Activated CD4-positive, alpha-beta memory T cell treated with anti-CD3 and anti-CD28 coated beads for 36 hours (primary cell): ENCODE measurements around the gene OXTR. TPM values are rescaled to one million over a fixed set of nuclear protein-coding genes. Genes with fewer than 3 reads are reported as not detected.
A peak's percentile ranks its signal among the peaks of the same experiment; 100 is the strongest.

Source experiments
- CTCF ChIA-PET: fragments of 350-600 bp; sonication (Branson Sonifier 250); formaldehyde crosslinking; loops from one replicate; lab custom pipeline; 2021; ENCODE audit warnings: antibody characterized with exemption, inconsistent platforms; lab: Charles Lee
- POLR2A ChIA-PET: fragments of 350-600 bp; sonication (Branson Sonifier 250); formaldehyde crosslinking; loops from one replicate; lab custom pipeline; 2021; ENCODE audit warnings: antibody characterized with exemption; lab: Charles Lee
- DNase-seq: peaks from one replicate; pipeline ENCODE4 v3.0.0-alpha.2; 2020
- H3K27ac Mint-ChIP-seq: one replicate; pipeline ENCODE4 v1.8.0; 2021; ENCODE audit warnings: mixed read lengths
- H3K27me3 Mint-ChIP-seq: one replicate; pipeline ENCODE4 v1.8.0; 2021; ENCODE audit warnings: mixed read lengths
- H3K36me3 Mint-ChIP-seq: one replicate; pipeline ENCODE4 v1.8.0; 2021; ENCODE audit warnings: mixed read lengths
- H3K4me1 Mint-ChIP-seq: one replicate; pipeline ENCODE4 v1.8.0; 2021; ENCODE audit warnings: low read depth, mixed read lengths
- H3K4me3 Mint-ChIP-seq: one replicate; pipeline ENCODE4 v1.8.0; 2021; ENCODE audit warnings: mild to moderate bottlenecking, mixed read lengths
- H3K9me3 Mint-ChIP-seq: one replicate; pipeline ENCODE4 v1.8.0; 2021; ENCODE audit warnings: mixed read lengths
- intact Hi-C: fragments of 100-400 bp; cut with micrococcal nuclease; formaldehyde crosslinking; loops from one replicate; pipeline ENCODE4 v1.15.1; 2023
- total RNA-seq, 2 experiments: library from RNA; stranded (reverse); gene quantifications; one replicate each; pipeline ENCODE4 v1.2.3, GENCODE V29; 2021

The OXTR gene
- total RNA-seq, 2 experiments from 2014 or later: 0.64 to 1.1 TPM

DNA sequence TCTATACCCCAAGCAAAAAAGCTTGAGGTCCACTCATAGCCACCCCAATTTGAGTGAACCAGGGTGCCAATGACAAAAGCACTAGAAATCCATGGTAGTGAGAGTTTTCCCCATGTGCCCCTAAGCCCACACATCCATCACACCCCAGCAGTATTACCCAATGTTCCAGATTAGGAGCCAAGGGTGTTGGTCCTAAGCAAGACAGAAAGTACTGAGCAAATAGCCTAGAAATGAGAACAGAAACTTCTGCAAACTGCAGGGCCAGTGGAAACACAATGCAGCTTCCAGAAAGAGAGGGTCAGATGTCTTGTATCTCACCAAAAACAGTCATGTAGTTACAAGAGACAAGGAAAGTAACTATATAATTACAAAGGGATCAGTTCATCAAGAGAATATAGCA is 10.9 kb upstream of the OXTR start:
- Mint-ChIP-seq H3K9me3 (no peaks in the 10 kb centered on the region), H3K27ac (no peak overlapping the region), H3K27me3 (peaks cover 11% of the 10 kb centered on the region), H3K36me3 (no peaks in the 10 kb centered on the region), H3K4me1 (no peaks in the 10 kb centered on the region), H3K4me3 (no peak overlapping the region)
- CTCF ChIA-PET: interaction anchor here (2.4 kb wide), 1 partner anchor 10 kb away, joined by 12 read pairs; the partner anchor contains the start of gene OXTR
- intact Hi-C loops: no loop called here
- no peak for DNase-seq
- POLR2A ChIA-PET: no interaction called here

GRCh38 chr3:8778475-8778874 is 9.1 kb upstream of the OXTR start:
- no peaks in the 10 kb centered on the region for H3K36me3 Mint-ChIP-seq
- POLR2A ChIA-PET: no interaction called here
- H3K4me1 Mint-ChIP-seq: no peaks in the 10 kb centered on the region
- peaks cover 16% of the 10 kb centered on the region for H3K27me3 Mint-ChIP-seq
- no peak overlapping the region for H3K4me3 Mint-ChIP-seq
- no peak for DNase-seq
- intact Hi-C loops: no loop called here
- no peak overlapping the region for H3K27ac Mint-ChIP-seq
- CTCF ChIA-PET: interaction anchor here (1.0 to 2.4 kb wide), 2 partner anchors 9 to 10 kb away, joined by 3 to 12 read pairs; partner anchors contain the start of gene OXTR
- H3K9me3 Mint-ChIP-seq: no peaks in the 10 kb centered on the region

GRCh38 chr3:8777978-8778267 is 8.5 kb upstream of the OXTR start:
- no peak for DNase-seq
- intact Hi-C loops: no loop called here
- ChIA-PET POLR2A (no interaction called here), CTCF (interaction anchor here (1.0 to 2.4 kb wide), 2 partner anchors 8 to 9 kb away, joined by 3 to 12 read pairs; partner anchors contain the start of gene OXTR)
- no peaks in the 10 kb centered on the region for H3K36me3 Mint-ChIP-seq
- H3K4me3 Mint-ChIP-seq: no peak overlapping the region
- H3K27ac Mint-ChIP-seq: no peak overlapping the region
- H3K9me3 Mint-ChIP-seq: no peaks in the 10 kb centered on the region
- peaks cover 16% of the 10 kb centered on the region for H3K27me3 Mint-ChIP-seq
- no peaks in the 10 kb centered on the region for H3K4me1 Mint-ChIP-seq

- no peak overlapping the region for H3K4me3 Mint-ChIP-seq
- intact Hi-C loops: no loop called here
- H3K9me3 Mint-ChIP-seq: no peaks in the 10 kb centered on the region
- ChIA-PET CTCF (interaction anchor here (1.0 to 2.4 kb wide), 2 partner anchors 8 to 9 kb away, joined by 3 to 12 read pairs; partner anchors contain the start of gene OXTR), POLR2A (no interaction called here)
- H3K36me3 Mint-ChIP-seq: no peaks in the 10 kb centered on the region
- no peak overlapping the region for H3K27ac Mint-ChIP-seq
- no peak for DNase-seq
- peaks cover 16% of the 10 kb centered on the region for H3K27me3 Mint-ChIP-seq
- H3K4me1 Mint-ChIP-seq: no peaks in the 10 kb centered on the region
These were observed 8.0 kb upstream of the OXTR start for GRCh38 chr3:8777201-8777977.

DNA sequence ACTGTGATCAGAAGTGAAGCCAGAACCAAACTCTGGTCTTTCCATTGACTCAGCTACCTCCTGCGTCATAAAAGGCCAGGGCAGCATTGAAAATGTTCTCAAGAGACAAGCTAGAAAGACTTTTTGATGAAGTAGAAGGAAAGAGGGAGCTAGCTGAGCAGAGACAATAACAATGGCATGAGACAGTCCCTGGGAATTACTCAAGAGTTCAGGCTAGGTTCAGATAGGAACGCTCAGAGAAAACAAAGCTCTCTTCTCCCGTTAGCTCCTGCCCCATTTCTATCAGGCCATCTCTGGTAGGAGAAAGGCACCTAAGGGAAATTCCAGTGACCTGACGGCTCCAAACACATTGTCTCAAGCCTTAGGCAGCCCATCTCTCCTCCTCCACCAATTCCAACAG is 7.0 kb upstream of the OXTR start:
- CTCF ChIA-PET: no interaction called here
- no peak overlapping the region for H3K27ac Mint-ChIP-seq

DNA sequence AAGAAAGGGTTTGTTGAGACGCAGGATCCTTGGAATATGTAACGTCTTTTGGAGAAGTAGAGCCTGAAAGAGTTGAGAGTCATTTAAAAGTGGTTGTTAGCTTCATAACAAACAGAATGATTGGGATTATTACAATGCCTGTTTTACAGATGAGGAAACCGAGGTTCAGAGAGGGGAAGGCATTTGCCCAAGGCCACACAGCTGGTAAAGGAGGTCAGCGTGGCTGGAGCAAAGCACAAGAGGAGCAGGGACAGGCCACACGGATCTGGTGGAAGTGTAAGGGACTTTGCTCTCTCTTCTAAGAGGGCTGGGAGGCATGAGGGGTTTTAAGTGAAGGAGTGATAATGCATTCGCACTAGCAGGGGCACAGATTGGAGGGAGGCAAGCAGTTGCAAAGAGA is 6.2 kb upstream of the OXTR start:
- no peak overlapping the region for H3K4me3 Mint-ChIP-seq
- POLR2A ChIA-PET: no interaction called here
- no peaks in the 10 kb centered on the region for H3K36me3 Mint-ChIP-seq
- no peak for DNase-seq
- no peaks in the 10 kb centered on the region for H3K9me3 Mint-ChIP-seq
- no peaks in the 10 kb centered on the region for H3K4me1 Mint-ChIP-seq
- intact Hi-C loops: no loop called here
- CTCF ChIA-PET: no interaction called here
- H3K27ac Mint-ChIP-seq: no peak overlapping the region
- peaks cover 21% of the 10 kb centered on the region for H3K27me3 Mint-ChIP-seq

More for the DNA sequence above, 7.0 kb upstream of the OXTR start:
- Mint-ChIP-seq H3K9me3 (no peaks in the 10 kb centered on the region), H3K36me3 (no peaks in the 10 kb centered on the region), H3K27me3 (peaks cover 20% of the 10 kb centered on the region), H3K4me1 (no peaks in the 10 kb centered on the region), H3K4me3 (no peak overlapping the region)
- POLR2A ChIA-PET: no interaction called here
- DNase-seq: no peak
- intact Hi-C loops: no loop called here

- POLR2A ChIA-PET: no interaction called here
- Mint-ChIP-seq H3K36me3 (no peaks in the 10 kb centered on the region), H3K4me3 (no peak overlapping the region), H3K4me1 (no peaks in the 10 kb centered on the region), H3K27ac (no peak overlapping the region), H3K27me3 (peaks cover 25% of the 10 kb centered on the region), H3K9me3 (no peaks in the 10 kb centered on the region)
- no peak for DNase-seq
- CTCF ChIA-PET: no interaction called here
- intact Hi-C loops: no loop called here
These were observed 5.8 kb upstream of the OXTR start for GRCh38 chr3:8775181-8775580.

GRCh38 chr3:8773941-8774542 is 4.6 kb upstream of the OXTR start:
- no peak for DNase-seq
- H3K4me3 Mint-ChIP-seq: no peak overlapping the region
- H3K27me3 Mint-ChIP-seq: peaks cover 36% of the 10 kb centered on the region
- H3K36me3 Mint-ChIP-seq: no peaks in the 10 kb centered on the region
- H3K27ac Mint-ChIP-seq: no peak overlapping the region
- H3K4me1 Mint-ChIP-seq: peaks cover 6% of the 10 kb centered on the region
- ChIA-PET POLR2A (no interaction called here), CTCF (no interaction called here)
- intact Hi-C loops: no loop called here
- no peaks in the 10 kb centered on the region for H3K9me3 Mint-ChIP-seq

DNA sequence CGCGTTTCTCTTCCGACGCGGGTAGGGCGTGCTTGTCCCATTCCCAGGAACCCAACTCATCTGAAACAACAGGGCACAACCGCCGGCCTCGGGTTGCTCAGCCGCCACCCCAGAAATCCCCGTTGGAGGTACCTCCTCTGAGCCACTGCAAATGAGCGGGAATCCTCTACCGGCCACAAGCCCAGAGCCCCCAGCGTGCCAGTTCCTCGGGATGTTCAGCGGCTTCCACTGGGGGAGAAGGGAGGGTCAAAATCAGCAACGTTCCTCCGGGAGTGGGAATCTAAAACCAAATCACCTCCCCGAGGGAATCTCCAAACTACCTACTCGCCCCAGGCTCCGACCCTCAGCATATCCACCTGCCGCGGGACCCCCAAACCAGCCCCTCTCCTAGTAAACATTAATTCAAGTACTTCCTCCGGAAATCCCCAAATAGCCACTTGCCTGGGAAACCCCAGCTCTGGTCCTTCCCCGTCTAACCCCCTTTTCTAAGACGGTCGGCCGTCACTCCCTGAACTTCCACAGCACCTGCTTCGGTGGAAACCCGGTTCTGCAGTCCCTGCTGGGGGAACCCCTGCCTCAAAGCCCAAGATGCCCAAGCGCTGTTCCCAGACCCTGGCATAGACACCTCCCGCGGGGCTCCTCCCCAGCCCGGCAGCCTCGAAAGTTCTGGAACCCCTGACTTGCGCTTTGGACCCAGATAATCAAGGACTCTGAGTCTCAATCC is 887 bp downstream of the OXTR start:
- intact Hi-C loops: loop anchor here (5.0 kb wide), 2 partner anchors 194 to 534 kb away; partner anchors contain the start of gene RAD18
- Mint-ChIP-seq H3K4me1 (peaks cover 15% of the 10 kb centered on the region), H3K36me3 (no peaks in the 10 kb centered on the region), H3K4me3 (peak overlapping the region; percentile 1), H3K27ac (no peak overlapping the region), H3K9me3 (no peaks in the 10 kb centered on the region), H3K27me3 (peaks cover 30% of the 10 kb centered on the region)
- CTCF ChIA-PET: interaction anchor here (0.9 to 1.6 kb wide), 7 partner anchors 10 to 187 kb away, joined by 3 to 8 read pairs (median 3); no protein-coding TSS in a partner anchor
- peak; percentile 12 for DNase-seq
- POLR2A ChIA-PET: no interaction called here

- H3K9me3 Mint-ChIP-seq: no peaks in the 10 kb centered on the region
- no peak overlapping the region for H3K27ac Mint-ChIP-seq
- H3K27me3 Mint-ChIP-seq: peaks cover 30% of the 10 kb centered on the region
- H3K36me3 Mint-ChIP-seq: no peaks in the 10 kb centered on the region
- no peak overlapping the region for H3K4me3 Mint-ChIP-seq
- peak; percentile 35 for DNase-seq
- peaks cover 15% of the 10 kb centered on the region for H3K4me1 Mint-ChIP-seq
- intact Hi-C loops: loop anchor here (5.0 kb wide), 2 partner anchors 194 to 534 kb away; partner anchors contain the start of gene RAD18
- ChIA-PET CTCF (interaction anchor here (0.9 kb wide), 1 partner anchor 10 kb away, joined by 3 read pairs; no protein-coding TSS in a partner anchor), POLR2A (no interaction called here)
These were observed 1.6 kb downstream of the OXTR start for GRCh38 chr3:8767667-8768363.

DNA sequence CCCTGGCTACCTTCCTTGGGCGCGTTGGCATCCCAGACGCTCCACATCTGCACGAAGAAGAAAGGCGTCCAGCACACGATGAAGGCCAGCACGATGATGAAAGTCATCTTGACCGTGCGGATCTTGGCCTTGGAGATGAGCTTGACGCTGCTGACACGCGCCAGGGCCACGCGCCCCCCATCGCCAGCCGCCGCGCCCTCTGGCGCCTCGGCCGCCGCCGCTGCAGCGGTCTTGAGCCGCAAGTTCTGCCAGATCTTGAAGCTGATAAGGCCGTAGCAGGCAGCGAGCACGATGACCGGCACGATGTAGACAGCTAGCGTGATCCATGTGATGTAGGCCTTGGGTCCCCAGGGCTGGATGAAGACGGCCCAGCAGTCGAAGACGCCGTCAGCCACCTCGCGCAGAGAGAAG is 2.2 kb downstream of the OXTR start:
- peaks cover 15% of the 10 kb centered on the region for H3K4me1 Mint-ChIP-seq
- H3K9me3 Mint-ChIP-seq: no peaks in the 10 kb centered on the region
- ChIA-PET CTCF (no interaction called here), POLR2A (no interaction called here)
- no peak overlapping the region for H3K27ac Mint-ChIP-seq
- H3K27me3 Mint-ChIP-seq: peaks cover 30% of the 10 kb centered on the region
- intact Hi-C loops: loop anchor here (5.0 kb wide), 2 partner anchors 195 to 535 kb away; partner anchors contain the start of gene RAD18
- H3K4me3 Mint-ChIP-seq: no peak overlapping the region
- no peaks in the 10 kb centered on the region for H3K36me3 Mint-ChIP-seq
- no peak for DNase-seq
